SK-N-SH treated with all-trans-retinoic acid at 6 μM for 48 hours (cell line): ENCODE data around the gene RNF167.

Source experiments
- ATAC-seq: fragments of 200-7000 bp; cut with Tn5 transposase; 3 replicates; pipeline ENCODE4 v1.9.1; 2020; ENCODE audit warnings: mild to moderate bottlenecking, moderate library complexity
- BACH2 ChIP-seq: fragments of 250-450 bp; sonication (Bioruptor Pico); IDR thresholded peaks from 2 replicates; pipeline ENCODE4 v1.9.0; 2021; ENCODE audit warnings: mild to moderate bottlenecking, borderline replicate concordance
- CSDC2 ChIP-seq: fragments of 250-450 bp; sonication (Bioruptor Pico); IDR thresholded peaks from 2 replicates; pipeline ENCODE4 v1.5.0; 2020; ENCODE audit warnings: mild to moderate bottlenecking, moderate library complexity
- GLIS3 ChIP-seq: fragments of 250-450 bp; sonication (Bioruptor Pico); IDR thresholded peaks from 2 replicates; pipeline ENCODE4 v1.5.0; 2020; ENCODE audit warnings: mild to moderate bottlenecking, moderate library complexity
- ISL1 ChIP-seq: fragments of 250-450 bp; sonication (Bioruptor Pico); IDR thresholded peaks from 2 replicates; pipeline ENCODE4 v2.1.2; 2022; ENCODE audit warnings: mild to moderate bottlenecking, moderate library complexity
- PPARA ChIP-seq: fragments of 250-450 bp; sonication (Bioruptor Pico); IDR thresholded peaks from 2 replicates; pipeline ENCODE4 v1.5.0; 2020; ENCODE audit warnings: mild to moderate bottlenecking, borderline replicate concordance
- RARB ChIP-seq: fragments of 250-450 bp; sonication (Bioruptor Pico); IDR thresholded peaks from 2 replicates; pipeline ENCODE4 v1.8.0; 2021; ENCODE audit warnings: mild to moderate bottlenecking, moderate library complexity
- SNAI2 ChIP-seq: fragments of 250-450 bp; sonication (Bioruptor Pico); IDR thresholded peaks from 2 replicates; pipeline ENCODE4 v1.5.0; 2020; ENCODE audit warnings: mild to moderate bottlenecking, moderate library complexity
- TCF4 ChIP-seq: fragments of 250-450 bp; sonication (Bioruptor Pico); IDR thresholded peaks from 2 replicates; pipeline ENCODE4 v1.8.0; 2021; ENCODE audit warnings: mild to moderate bottlenecking, moderate library complexity, borderline replicate concordance
- TOX ChIP-seq: fragments of 250-450 bp; sonication (Bioruptor Pico); IDR thresholded peaks from 2 replicates; pipeline ENCODE4 v1.8.0; 2021; ENCODE audit warnings: mild to moderate bottlenecking, moderate library complexity, borderline replicate concordance
- ZFP3 ChIP-seq: fragments of 250-450 bp; sonication (Bioruptor Pico); IDR thresholded peaks from 2 replicates; pipeline ENCODE4 v1.5.0; 2020; ENCODE audit warnings: mild to moderate bottlenecking, moderate library complexity
- ZFP30 ChIP-seq: fragments of 450-650 bp; formaldehyde crosslinking; IDR thresholded peaks from 2 replicates; pipeline ENCODE4 v1.5.0; 2022; ENCODE audit warnings: mild to moderate bottlenecking, moderate library complexity
- ZNF565 ChIP-seq: fragments of 450-650 bp; formaldehyde crosslinking; conservative IDR thresholded peaks from 2 replicates; pipeline ENCODE4 v1.5.0; 2020; ENCODE audit warnings: low read depth, mild to moderate bottlenecking, moderate library complexity
- ZNF70 ChIP-seq: fragments of 450-650 bp; formaldehyde crosslinking; IDR thresholded peaks from 2 replicates; pipeline ENCODE4 v1.5.0; 2020; ENCODE audit warnings: mild to moderate bottlenecking, moderate library complexity
- ZNF8 ChIP-seq: fragments of 450-650 bp; formaldehyde crosslinking; IDR thresholded peaks from 2 replicates; pipeline ENCODE4 v1.5.0; 2020; ENCODE audit warnings: mild to moderate bottlenecking, moderate library complexity
- TF ChIP-seq, protein P1 (sequence below): fragments of 250-450 bp; sonication (Bioruptor Pico); IDR thresholded peaks from 2 replicates; pipeline ENCODE4 v1.8.0; 2021; ENCODE audit warnings: low read depth, mild to moderate bottlenecking, moderate library complexity, borderline replicate concordance
- TF ChIP-seq, protein P2 (sequence below): fragments of 250-450 bp; sonication (Bioruptor Pico); IDR thresholded peaks from 2 replicates; pipeline ENCODE4 v1.5.1; 2021; ENCODE audit warnings: mild to moderate bottlenecking, moderate library complexity
- TF ChIP-seq, protein P3 (sequence below): fragments of 250-450 bp; sonication (Bioruptor Pico); IDR thresholded peaks from 2 replicates; pipeline ENCODE4 v1.5.1; 2020; ENCODE audit warnings: low read depth, mild to moderate bottlenecking, moderate library complexity
- TF ChIP-seq, protein P4 (sequence below): fragments of 250-450 bp; sonication (Bioruptor Pico); IDR thresholded peaks from 2 replicates; pipeline ENCODE4 v1.5.0; 2020; ENCODE audit warnings: mild to moderate bottlenecking, moderate library complexity
- TF ChIP-seq, protein P5 (sequence below): fragments of 250-450 bp; sonication (Bioruptor Pico); IDR thresholded peaks from 2 replicates; pipeline ENCODE4 v1.8.0; 2020; ENCODE audit warnings: mild to moderate bottlenecking, moderate library complexity, borderline replicate concordance

RNF167 gene

DNA sequence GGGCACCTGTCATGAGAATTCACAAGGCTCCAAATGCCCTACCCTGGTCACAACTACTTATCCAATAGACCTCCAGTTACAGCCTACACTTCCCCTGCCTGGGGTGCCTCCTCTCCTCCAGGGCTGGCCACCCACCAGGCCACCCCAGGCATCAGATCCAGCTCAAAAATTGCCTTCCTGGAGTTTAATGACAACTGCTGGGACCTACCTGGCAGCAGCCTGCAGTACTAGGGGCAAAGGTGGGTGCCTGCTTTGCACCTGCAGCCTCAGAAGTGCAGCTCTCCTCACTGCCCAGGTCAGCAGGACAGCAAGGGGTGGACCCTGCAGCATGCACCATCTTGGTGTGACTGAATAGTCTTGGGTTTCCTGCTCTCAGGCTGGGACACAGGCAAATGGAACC lies 4.4 kb upstream of the RNF167 start:
- TF ChIP-seq BACH2 (no peak), ZNF70 (CRISPR knock-in tag) (no peak), CSDC2 (CRISPR knock-in tag) (no peak), SNAI2 (no peak), ZNF8 (no peak), RARB (CRISPR knock-in tag) (no peak), ZFP3 (CRISPR knock-in tag) (no peak), ISL1 (CRISPR knock-in tag) (no peak), PPARA (CRISPR knock-in tag) (no peak), GLIS3 (CRISPR knock-in tag) (no peak)
- TF ChIP-seq, protein P1, sequence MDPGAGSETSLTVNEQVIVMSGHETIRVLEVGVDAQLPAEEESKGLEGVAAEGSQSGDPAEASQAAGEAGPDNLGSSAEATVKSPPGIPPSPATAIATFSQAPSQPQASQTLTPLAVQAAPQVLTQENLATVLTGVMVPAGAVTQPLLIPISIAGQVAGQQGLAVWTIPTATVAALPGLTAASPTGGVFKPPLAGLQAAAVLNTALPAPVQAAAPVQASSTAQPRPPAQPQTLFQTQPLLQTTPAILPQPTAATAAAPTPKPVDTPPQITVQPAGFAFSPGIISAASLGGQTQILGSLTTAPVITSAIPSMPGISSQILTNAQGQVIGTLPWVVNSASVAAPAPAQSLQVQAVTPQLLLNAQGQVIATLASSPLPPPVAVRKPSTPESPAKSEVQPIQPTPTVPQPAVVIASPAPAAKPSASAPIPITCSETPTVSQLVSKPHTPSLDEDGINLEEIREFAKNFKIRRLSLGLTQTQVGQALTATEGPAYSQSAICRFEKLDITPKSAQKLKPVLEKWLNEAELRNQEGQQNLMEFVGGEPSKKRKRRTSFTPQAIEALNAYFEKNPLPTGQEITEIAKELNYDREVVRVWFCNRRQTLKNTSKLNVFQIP (CRISPR knock-in tag) = no peak
- TF ChIP-seq, protein P2, sequence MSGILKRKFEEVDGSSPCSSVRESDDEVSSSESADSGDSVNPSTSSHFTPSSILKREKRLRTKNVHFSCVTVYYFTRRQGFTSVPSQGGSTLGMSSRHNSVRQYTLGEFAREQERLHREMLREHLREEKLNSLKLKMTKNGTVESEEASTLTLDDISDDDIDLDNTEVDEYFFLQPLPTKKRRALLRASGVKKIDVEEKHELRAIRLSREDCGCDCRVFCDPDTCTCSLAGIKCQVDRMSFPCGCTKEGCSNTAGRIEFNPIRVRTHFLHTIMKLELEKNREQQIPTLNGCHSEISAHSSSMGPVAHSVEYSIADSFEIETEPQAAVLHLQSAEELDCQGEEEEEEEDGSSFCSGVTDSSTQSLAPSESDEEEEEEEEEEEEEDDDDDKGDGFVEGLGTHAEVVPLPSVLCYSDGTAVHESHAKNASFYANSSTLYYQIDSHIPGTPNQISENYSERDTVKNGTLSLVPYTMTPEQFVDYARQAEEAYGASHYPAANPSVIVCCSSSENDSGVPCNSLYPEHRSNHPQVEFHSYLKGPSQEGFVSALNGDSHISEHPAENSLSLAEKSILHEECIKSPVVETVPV (CRISPR knock-in tag) = no peak
- TF ChIP-seq, all 23 proteins: peak for 0
- ATAC-seq = no peak

DNA sequence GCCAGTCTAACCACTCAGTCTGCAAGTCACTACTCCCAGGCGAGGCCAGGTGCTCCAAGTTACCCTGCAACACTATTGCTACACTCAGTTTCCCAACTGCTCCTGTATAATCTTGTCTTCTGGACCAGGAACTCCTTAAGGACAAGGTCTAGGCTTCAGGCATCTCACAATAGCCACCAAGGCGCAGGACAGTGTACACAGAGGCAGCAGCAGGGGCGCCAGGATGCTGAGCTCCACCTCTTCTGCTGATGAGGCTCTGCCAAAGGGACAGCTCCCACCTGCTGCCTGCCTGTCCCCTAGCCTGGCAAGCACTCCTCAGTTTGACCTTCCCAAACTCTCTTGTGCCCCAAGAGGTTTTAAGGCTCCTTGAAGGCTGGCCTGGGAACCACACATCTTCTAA lies 3.6 kb upstream of the RNF167 start:
- TF ChIP-seq TOX (CRISPR knock-in tag) (no peak), RARB (CRISPR knock-in tag) (no peak), CSDC2 (CRISPR knock-in tag) (no peak), ZFP30 (no peak), ZNF565 (CRISPR knock-in tag) (no peak), PPARA (CRISPR knock-in tag) (no peak), ZNF8 (no peak)
- TF ChIP-seq, protein P2 (CRISPR knock-in tag) = no peak
- TF ChIP-seq, protein P3, sequence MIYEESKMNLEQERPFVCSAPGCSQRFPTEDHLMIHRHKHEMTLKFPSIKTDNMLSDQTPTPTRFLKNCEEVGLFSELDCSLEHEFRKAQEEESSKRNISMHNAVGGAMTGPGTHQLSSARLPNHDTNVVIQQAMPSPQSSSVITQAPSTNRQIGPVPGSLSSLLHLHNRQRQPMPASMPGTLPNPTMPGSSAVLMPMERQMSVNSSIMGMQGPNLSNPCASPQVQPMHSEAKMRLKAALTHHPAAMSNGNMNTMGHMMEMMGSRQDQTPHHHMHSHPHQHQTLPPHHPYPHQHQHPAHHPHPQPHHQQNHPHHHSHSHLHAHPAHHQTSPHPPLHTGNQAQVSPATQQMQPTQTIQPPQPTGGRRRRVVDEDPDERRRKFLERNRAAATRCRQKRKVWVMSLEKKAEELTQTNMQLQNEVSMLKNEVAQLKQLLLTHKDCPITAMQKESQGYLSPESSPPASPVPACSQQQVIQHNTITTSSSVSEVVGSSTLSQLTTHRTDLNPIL = no peak
- TF ChIP-seq, protein P4, sequence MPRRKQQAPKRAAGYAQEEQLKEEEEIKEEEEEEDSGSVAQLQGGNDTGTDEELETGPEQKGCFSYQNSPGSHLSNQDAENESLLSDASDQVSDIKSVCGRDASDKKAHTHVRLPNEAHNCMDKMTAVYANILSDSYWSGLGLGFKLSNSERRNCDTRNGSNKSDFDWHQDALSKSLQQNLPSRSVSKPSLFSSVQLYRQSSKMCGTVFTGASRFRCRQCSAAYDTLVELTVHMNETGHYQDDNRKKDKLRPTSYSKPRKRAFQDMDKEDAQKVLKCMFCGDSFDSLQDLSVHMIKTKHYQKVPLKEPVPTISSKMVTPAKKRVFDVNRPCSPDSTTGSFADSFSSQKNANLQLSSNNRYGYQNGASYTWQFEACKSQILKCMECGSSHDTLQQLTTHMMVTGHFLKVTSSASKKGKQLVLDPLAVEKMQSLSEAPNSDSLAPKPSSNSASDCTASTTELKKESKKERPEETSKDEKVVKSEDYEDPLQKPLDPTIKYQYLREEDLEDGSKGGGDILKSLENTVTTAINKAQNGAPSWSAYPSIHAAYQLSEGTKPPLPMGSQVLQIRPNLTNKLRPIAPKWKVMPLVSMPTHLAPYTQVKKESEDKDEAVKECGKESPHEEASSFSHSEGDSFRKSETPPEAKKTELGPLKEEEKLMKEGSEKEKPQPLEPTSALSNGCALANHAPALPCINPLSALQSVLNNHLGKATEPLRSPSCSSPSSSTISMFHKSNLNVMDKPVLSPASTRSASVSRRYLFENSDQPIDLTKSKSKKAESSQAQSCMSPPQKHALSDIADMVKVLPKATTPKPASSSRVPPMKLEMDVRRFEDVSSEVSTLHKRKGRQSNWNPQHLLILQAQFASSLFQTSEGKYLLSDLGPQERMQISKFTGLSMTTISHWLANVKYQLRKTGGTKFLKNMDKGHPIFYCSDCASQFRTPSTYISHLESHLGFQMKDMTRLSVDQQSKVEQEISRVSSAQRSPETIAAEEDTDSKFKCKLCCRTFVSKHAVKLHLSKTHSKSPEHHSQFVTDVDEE (CRISPR knock-in tag) = no peak
- ATAC-seq = no peak

DNA sequence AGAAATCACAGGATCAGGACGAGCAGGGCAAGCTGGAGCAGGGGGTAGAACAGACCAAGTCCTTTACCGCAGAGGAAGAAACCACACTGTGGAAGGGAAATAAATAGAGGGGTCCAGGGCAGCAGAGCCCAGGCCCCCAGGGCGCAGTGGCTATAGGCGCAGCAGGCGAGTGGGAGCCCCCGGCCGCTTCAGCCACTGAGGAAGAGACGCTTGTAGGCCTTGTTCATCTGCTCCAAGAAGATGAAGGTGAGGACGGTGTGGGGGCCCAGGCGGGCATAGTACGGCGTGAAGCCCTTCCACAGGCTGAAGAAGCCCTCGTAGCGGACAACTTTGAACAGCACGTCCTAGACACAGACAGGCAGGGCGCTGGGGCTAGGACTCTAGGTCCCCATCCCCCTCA lies 2.5 kb upstream of the RNF167 start:
- no peak for TF ChIP-seq PPARA (CRISPR knock-in tag)
- no peak for TF ChIP-seq ZNF8
- TF ChIP-seq, protein P3 = no peak
- TF ChIP-seq RARB (CRISPR knock-in tag) = no peak
- no peak for TF ChIP-seq ZNF70 (CRISPR knock-in tag)
- TF ChIP-seq ZFP3 (CRISPR knock-in tag) = no peak
- TF ChIP-seq CSDC2 (CRISPR knock-in tag) = no peak
- no peak for ATAC-seq

DNA sequence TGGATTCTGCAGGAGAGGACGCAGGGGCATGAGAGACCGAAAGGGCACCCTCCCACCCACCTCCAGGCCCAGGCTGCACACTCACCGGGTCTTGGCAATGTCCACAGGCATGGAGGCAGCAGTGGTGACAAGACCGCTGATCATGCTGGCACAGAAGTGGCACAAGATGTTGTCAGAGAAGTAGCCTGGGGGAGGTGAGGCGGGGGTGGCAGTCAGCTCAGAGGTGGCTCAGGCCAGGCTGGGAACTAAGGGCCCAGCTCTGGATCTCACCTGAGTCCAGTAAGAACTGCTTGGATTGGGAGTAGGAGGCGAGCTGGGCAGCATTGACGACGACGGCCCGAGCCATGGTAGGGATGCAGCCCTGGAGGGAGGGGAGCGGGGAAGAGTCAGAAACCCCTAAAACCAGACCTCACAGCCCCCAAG lies 2.0 kb upstream of the RNF167 start:
- no peak for ATAC-seq
- TF ChIP-seq ISL1 (CRISPR knock-in tag) = no peak
- no peak for TF ChIP-seq GLIS3 (CRISPR knock-in tag)
- TF ChIP-seq TCF4 (CRISPR knock-in tag) = no peak
- no peak for TF ChIP-seq TOX (CRISPR knock-in tag)
- no peak for TF ChIP-seq ZFP30
- TF ChIP-seq BACH2 = no peak
- no peak for TF ChIP-seq PPARA (CRISPR knock-in tag)
- TF ChIP-seq, protein P3 = no peak
- TF ChIP-seq, protein P5, sequence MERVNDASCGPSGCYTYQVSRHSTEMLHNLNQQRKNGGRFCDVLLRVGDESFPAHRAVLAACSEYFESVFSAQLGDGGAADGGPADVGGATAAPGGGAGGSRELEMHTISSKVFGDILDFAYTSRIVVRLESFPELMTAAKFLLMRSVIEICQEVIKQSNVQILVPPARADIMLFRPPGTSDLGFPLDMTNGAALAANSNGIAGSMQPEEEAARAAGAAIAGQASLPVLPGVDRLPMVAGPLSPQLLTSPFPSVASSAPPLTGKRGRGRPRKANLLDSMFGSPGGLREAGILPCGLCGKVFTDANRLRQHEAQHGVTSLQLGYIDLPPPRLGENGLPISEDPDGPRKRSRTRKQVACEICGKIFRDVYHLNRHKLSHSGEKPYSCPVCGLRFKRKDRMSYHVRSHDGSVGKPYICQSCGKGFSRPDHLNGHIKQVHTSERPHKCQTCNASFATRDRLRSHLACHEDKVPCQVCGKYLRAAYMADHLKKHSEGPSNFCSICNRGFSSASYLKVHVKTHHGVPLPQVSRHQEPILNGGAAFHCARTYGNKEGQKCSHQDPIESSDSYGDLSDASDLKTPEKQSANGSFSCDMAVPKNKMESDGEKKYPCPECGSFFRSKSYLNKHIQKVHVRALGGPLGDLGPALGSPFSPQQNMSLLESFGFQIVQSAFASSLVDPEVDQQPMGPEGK = no peak
